ENCODE results near the gene ACAA1.

DNA sequence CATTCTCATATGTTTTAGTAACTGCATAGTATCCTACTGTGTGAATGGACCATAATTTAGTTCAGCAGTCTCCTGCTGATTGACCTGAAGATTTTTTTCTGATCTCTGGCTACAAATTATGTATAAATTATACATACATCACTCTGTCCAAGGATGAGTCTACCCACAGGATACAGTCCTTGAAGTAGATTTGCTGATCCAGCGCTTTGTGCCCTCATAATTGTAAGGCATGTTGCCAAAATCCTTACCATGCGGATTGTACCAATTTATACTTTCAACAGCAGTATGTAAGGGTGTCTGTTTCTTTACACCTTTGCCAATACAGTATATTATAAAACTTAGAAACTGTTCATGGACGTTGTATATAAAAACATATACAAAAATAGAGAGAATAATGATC lies 46.5 kb downstream of the ACAA1 start:
- TF ChIP-seq, protein P1, sequence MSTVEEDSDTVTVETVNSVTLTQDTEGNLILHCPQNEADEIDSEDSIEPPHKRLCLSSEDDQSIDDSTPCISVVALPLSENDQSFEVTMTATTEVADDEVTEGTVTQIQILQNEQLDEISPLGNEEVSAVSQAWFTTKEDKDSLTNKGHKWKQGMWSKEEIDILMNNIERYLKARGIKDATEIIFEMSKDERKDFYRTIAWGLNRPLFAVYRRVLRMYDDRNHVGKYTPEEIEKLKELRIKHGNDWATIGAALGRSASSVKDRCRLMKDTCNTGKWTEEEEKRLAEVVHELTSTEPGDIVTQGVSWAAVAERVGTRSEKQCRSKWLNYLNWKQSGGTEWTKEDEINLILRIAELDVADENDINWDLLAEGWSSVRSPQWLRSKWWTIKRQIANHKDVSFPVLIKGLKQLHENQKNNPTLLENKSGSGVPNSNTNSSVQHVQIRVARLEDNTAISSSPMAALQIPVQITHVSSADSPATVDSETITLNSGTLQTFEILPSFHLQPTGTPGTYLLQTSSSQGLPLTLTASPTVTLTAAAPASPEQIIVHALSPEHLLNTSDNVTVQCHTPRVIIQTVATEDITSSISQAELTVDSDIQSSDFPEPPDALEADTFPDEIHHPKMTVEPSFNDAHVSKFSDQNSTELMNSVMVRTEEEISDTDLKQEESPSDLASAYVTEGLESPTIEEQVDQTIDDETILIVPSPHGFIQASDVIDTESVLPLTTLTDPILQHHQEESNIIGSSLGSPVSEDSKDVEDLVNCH (CRISPR knock-in tag; IDR thresholded peaks at IDR 0.05): no peak
- TF ChIP-seq, protein P2, sequence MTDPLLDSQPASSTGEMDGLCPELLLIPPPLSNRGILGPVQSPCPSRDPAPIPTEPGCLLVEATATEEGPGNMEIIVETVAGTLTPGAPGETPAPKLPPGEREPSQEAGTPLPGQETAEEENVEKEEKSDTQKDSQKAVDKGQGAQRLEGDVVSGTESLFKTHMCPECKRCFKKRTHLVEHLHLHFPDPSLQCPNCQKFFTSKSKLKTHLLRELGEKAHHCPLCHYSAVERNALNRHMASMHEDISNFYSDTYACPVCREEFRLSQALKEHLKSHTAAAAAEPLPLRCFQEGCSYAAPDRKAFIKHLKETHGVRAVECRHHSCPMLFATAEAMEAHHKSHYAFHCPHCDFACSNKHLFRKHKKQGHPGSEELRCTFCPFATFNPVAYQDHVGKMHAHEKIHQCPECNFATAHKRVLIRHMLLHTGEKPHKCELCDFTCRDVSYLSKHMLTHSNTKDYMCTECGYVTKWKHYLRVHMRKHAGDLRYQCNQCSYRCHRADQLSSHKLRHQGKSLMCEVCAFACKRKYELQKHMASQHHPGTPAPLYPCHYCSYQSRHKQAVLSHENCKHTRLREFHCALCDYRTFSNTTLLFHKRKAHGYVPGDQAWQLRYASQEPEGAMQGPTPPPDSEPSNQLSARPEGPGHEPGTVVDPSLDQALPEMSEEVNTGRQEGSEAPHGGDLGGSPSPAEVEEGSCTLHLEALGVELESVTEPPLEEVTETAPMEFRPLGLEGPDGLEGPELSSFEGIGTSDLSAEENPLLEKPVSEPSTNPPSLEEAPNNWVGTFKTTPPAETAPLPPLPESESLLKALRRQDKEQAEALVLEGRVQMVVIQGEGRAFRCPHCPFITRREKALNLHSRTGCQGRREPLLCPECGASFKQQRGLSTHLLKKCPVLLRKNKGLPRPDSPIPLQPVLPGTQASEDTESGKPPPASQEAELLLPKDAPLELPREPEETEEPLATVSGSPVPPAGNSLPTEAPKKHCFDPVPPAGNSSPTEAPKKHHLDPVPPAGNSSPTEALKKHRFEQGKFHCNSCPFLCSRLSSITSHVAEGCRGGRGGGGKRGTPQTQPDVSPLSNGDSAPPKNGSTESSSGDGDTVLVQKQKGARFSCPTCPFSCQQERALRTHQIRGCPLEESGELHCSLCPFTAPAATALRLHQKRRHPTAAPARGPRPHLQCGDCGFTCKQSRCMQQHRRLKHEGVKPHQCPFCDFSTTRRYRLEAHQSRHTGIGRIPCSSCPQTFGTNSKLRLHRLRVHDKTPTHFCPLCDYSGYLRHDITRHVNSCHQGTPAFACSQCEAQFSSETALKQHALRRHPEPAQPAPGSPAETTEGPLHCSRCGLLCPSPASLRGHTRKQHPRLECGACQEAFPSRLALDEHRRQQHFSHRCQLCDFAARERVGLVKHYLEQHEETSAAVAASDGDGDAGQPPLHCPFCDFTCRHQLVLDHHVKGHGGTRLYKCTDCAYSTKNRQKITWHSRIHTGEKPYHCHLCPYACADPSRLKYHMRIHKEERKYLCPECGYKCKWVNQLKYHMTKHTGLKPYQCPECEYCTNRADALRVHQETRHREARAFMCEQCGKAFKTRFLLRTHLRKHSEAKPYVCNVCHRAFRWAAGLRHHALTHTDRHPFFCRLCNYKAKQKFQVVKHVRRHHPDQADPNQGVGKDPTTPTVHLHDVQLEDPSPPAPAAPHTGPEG (CRISPR knock-in tag; IDR thresholded peaks at IDR 0.05): no peak
- TF ChIP-seq POLR2AphosphoS2 (IDR thresholded peaks at IDR 0.05; ENCODE audit: low read depth, low read length) (no peak), ZNF274 (CRISPR knock-in tag; IDR thresholded peaks at IDR 0.05) (no peak), PREB (CRISPR knock-in tag; IDR thresholded peaks at IDR 0.05) (no peak), NBN (conservative IDR thresholded peaks at IDR 0.05) (no peak), ZNF75D (CRISPR knock-in tag; IDR thresholded peaks at IDR 0.05; ENCODE audit: borderline replicate concordance) (no peak), KLF16 (CRISPR knock-in tag; IDR thresholded peaks at IDR 0.05) (no peak), SP1 (IDR thresholded peaks at IDR 0.05) (no peak), SP1 (CRISPR knock-in tag; IDR thresholded peaks at IDR 0.05) (no peak), IKZF1 (IDR thresholded peaks at IDR 0.05) (no peak), ZNF280B (CRISPR knock-in tag; IDR thresholded peaks at IDR 0.05; ENCODE audit: borderline replicate concordance) (no peak), ZZZ3 (CRISPR knock-in tag; IDR thresholded peaks at IDR 0.05; ENCODE audit: borderline replicate concordance) (no peak)
- TF ChIP-seq, protein P3, sequence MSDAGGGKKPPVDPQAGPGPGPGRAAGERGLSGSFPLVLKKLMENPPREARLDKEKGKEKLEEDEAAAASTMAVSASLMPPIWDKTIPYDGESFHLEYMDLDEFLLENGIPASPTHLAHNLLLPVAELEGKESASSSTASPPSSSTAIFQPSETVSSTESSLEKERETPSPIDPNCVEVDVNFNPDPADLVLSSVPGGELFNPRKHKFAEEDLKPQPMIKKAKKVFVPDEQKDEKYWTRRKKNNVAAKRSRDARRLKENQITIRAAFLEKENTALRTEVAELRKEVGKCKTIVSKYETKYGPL (CRISPR knock-in tag; IDR thresholded peaks at IDR 0.05): no peak
